Measurements from ENCODE around the gene BHLHE23. TPM values are rescaled to one million over a fixed set of nuclear protein-coding genes. Genes with fewer than 3 reads are reported as not detected.
"Not testable (repeated sequence)": the region's sequence is repeated elsewhere in the genome, so short reads cannot be mapped to it uniquely, and the experiment has no call there.

Gene BHLHE23
- total RNA-seq, 1 donor from 2014 or later: not detected

- DNase-seq (ENCODE audit: low spot score in 2 of 2) (no peak), FAIRE-seq (no peak)
Measured at GRCh38 chr20:62963614-62964397, 43.0 kb downstream of the BHLHE23 start.

GRCh38 chr20:62962891-62963613 is 43.7 kb downstream of the BHLHE23 start:
- FAIRE-seq: no peak
- DNase-seq (ENCODE audit: low spot score in 2 of 2): no peak

DNA sequence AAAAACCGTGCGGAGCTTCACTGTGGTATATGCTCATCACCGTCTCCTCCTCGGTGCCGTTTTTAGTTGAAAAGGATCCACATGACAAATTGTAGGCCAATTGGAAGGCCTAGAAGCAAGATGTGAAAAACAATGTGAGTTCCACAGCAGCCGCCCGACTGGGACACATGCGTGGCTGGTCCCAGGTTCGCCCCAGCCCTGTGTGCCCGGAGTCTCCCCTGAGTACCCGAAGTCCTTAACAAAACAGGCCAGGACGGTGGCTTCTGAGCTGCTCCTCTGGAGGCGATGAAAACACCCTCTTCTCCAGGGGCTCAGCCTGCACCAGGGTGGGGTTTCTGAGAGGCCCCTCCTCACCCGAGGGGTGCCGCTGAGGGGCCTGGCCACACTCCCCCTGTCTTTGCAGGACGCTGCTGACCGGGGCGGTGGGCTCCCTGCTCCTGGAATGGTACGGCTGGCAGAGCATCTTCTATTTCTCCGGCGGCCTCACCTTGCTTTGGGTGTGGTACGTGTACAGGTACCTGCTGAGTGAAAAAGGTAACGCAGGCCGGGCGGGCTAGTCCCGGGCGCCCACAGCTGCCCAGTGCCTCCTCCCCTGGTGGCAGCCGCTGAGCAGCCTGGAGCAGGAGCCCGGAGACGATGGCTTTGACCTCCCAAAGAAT is 44.4 kb downstream of the BHLHE23 start:
- DNase-seq (ENCODE audit: low spot score in 2 of 2): no peak
- no peak for FAIRE-seq

DNA sequence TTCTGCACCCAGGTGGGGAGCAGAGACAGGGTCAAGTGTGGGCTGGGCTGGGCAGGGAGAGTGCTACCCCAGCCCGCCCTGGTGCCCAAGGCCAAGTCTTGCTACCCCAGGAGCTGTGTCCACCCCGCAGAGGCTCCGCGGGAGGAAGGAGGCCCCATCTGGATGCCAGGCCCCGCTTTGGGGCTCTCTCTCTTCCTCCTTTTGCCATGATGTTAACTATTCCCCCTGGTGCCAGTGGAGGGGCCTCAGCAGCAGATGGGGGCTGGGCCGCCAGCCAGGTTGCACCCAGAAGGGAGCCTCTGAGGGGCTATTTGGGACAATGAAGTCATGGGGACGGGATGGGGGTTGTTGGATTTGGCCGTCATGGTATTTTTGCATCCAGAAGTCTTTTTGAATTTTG is 45.0 kb downstream of the BHLHE23 start:
- DNase-seq (ENCODE audit: low spot score in 2 of 2) (no peak), FAIRE-seq (no peak)

DNA sequence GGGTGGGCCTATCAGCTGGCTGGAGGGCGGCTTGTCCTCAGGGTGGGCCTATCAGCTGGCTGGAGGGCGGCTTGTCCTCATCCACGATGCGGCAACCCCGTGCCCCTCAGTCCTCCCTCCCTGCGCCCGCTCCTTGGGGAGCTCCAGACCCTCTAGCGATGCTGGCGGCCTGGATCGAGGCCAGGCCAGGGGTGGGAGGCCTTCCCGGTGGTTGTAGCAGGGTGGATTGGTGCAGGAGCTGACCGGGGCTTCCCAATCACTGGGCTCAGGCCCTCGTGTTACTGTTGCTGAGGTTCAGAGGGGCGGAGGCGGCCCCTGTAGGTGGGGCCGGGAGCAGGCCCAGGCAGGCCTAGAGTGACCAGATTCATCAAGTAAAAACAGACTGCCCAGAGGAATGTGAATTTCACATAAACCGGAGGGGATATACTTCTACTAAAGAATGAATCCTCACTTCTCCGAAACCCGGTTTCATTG is 45.4 kb downstream of the BHLHE23 start:
- FAIRE-seq: no peak
- no peak for DNase-seq (ENCODE audit: low spot score in 2 of 2)

DNA sequence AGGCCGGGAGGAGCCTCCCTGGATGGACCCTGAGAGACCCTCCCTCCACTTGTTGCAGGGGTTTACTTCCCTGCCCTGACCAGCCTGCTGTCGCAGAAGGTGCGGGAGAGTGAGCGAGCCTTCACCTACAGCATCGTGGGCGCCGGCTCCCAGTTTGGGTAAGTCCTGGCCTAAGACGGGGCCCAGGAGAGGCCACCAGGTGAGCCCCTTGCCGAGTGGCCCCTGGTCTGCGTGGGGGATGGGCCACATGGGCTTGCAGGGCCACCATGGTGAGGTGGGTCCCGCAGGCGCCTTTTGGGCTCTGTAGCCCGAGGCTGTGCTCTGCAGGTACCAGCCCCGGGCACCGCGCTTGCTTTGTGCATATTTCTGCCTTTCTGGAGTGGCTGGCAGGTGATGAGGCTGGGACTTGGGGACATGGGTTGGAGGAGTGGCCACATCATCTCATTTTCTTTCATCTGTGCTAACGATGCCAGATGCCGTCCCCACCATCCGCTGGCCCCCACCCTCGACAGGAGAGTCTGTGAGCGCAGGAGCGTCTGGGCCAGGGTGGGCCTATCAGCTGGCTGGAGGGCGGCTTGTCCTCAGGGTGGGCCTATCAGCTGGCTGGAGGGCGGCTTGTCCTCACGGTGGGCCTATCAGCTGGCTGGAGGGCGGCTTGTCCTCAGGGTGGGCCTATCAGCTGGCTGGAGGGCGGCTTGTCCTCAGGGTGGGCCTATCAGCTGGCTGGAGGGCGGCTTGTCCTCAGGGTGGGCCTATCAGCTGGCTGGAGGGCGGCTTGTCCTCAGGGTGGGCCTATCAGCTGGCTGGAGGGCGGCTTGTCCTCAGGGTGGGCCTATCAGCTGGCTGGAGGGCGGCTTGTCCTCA is 46.1 kb downstream of the BHLHE23 start:
- not testable (repeated sequence) for FAIRE-seq

DNA sequence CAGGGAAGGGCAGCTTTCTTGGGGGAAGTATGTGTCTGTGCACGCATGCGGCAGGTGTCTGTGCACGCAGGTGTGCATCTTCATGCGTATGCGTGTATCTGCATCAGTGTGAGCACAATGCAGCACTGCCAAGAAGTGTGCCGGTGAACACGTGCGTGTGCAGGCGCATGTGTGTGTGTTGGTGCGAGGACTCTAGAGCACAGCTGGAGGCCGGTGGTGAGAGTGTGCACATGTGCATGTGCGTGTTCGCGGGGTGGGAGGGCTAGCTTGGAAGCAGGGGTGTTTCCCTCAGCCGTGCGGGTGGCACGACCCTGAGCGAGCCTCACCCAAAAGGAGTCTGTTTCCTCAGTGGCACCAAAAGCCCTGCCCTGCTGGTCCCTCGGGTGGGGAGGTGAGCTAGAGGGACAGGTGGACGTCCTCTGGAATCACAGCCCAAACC is 46.7 kb downstream of the BHLHE23 start:
- DNase-seq (ENCODE audit: low spot score in 2 of 2) (no peak), FAIRE-seq (no peak)

More for the DNA sequence above, 46.1 kb downstream of the BHLHE23 start:
- not testable (repeated sequence) for DNase-seq (ENCODE audit: low spot score in 2 of 2)

- no peak for DNase-seq (ENCODE audit: low spot score in 2 of 2)
- no peak for FAIRE-seq
Measured at GRCh38 chr20:62959101-62959971, 47.4 kb downstream of the BHLHE23 start.

- DNase-seq (ENCODE audit: low spot score in 2 of 2) (no peak), FAIRE-seq (no peak)
Measured at GRCh38 chr20:62958388-62959100, 48.2 kb downstream of the BHLHE23 start.

- FAIRE-seq: no peak
- DNase-seq (ENCODE audit: low spot score in 2 of 2): no peak
Measured at GRCh38 chr20:62957136-62958117, 49.3 kb downstream of the BHLHE23 start.

- FAIRE-seq (no peak), DNase-seq (ENCODE audit: low spot score in 2 of 2) (no peak)
Measured at GRCh38 chr20:62956387-62957135, 50.2 kb downstream of the BHLHE23 start.

Other genes starting within 250 kb of the BHLHE23 start
- gene MRGBP, start 210.5 kb downstream of the BHLHE23 start, total RNA-seq: 20.0 TPM
- 24.1 TPM for gene OGFR, start 202.1 kb downstream of the BHLHE23 start, total RNA-seq
- 10.2 TPM for gene COL9A3, start 189.9 kb downstream of the BHLHE23 start, total RNA-seq
- gene TCFL5, start 145.1 kb downstream of the BHLHE23 start, total RNA-seq: 6.1 TPM
- gene DIDO1, start 80.5 kb downstream of the BHLHE23 start, total RNA-seq: 37.5 TPM
- gene GID8, start 68.8 kb downstream of the BHLHE23 start, total RNA-seq: 57.1 TPM
- under 0.01 TPM for gene SLC17A9, start 54.3 kb downstream of the BHLHE23 start, total RNA-seq
- 20.4 TPM for gene YTHDF1, start 209.2 kb upstream of the BHLHE23 start, total RNA-seq
- gene BIRC7, start 228.9 kb upstream of the BHLHE23 start, total RNA-seq: not detected
- gene NKAIN4, start 247.5 kb upstream of the BHLHE23 start, total RNA-seq: 14.7 TPM